GM18951 (cell line): Measurements from ENCODE around the gene KMT2B.
A peak's percentile ranks its signal among the peaks of the same experiment; 100 is the strongest.

Source experiments
- POLR2A ChIP-seq: IDR thresholded peaks from 4 replicates; pipeline ENCODE4 v1.6.1; 2011; ENCODE audit warnings: mild to moderate bottlenecking; ENCODE audit not compliant: insufficient read length, insufficient read depth; ENCODE audit errors: extremely low read depth
- in situ Hi-C: fragments of 300-500 bp; cut with MboI; formaldehyde crosslinking; loops from one replicate; pipeline ENCODE4 v1.12.0; 2022; ENCODE audit warnings: low sequenced_read_pairs, mixed read lengths, inconsistent platforms; ENCODE audit not compliant: unreplicated experiment

The KMT2B gene, protein sequence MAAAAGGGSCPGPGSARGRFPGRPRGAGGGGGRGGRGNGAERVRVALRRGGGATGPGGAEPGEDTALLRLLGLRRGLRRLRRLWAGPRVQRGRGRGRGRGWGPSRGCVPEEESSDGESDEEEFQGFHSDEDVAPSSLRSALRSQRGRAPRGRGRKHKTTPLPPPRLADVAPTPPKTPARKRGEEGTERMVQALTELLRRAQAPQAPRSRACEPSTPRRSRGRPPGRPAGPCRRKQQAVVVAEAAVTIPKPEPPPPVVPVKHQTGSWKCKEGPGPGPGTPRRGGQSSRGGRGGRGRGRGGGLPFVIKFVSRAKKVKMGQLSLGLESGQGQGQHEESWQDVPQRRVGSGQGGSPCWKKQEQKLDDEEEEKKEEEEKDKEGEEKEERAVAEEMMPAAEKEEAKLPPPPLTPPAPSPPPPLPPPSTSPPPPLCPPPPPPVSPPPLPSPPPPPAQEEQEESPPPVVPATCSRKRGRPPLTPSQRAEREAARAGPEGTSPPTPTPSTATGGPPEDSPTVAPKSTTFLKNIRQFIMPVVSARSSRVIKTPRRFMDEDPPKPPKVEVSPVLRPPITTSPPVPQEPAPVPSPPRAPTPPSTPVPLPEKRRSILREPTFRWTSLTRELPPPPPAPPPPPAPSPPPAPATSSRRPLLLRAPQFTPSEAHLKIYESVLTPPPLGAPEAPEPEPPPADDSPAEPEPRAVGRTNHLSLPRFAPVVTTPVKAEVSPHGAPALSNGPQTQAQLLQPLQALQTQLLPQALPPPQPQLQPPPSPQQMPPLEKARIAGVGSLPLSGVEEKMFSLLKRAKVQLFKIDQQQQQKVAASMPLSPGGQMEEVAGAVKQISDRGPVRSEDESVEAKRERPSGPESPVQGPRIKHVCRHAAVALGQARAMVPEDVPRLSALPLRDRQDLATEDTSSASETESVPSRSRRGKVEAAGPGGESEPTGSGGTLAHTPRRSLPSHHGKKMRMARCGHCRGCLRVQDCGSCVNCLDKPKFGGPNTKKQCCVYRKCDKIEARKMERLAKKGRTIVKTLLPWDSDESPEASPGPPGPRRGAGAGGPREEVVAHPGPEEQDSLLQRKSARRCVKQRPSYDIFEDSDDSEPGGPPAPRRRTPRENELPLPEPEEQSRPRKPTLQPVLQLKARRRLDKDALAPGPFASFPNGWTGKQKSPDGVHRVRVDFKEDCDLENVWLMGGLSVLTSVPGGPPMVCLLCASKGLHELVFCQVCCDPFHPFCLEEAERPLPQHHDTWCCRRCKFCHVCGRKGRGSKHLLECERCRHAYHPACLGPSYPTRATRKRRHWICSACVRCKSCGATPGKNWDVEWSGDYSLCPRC (N-terminal part only)

DNA sequence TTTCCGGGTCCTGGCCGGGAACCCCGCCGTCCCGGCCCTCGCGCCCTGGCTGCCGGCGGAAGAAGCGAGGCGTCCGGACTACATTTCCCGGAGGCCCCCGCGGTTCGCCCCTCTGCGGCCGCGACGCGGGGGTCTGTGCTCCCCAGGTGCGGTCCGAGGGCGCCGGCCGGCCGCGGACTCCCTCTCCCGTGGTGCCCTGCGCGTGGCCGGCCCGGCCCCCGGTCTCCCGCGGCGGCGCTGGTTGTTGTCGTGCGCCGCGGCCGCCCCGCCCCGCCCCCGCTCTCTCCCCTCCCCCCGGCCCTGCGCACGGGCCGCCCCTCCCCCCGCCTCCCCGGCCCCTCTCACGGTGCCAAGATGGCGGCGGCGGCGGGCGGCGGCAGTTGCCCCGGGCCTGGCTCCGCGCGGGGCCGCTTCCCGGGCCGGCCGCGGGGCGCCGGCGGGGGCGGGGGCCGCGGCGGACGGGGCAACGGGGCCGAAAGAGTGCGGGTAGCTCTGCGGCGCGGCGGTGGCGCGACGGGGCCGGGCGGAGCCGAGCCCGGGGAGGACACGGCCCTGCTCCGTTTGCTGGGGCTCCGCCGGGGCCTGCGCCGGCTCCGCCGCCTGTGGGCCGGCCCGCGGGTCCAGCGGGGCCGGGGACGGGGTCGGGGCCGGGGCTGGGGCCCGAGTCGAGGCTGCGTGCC, at the start of gene KMT2B:
TSS of gene KMT2B (plus strand) at position 339 of the 680 bp plus-strand sequence. CDS start at position 355, 16 bp downstream.
- in situ Hi-C loops: no loop called here
- peak; percentile 69 for TF ChIP-seq POLR2A

DNA sequence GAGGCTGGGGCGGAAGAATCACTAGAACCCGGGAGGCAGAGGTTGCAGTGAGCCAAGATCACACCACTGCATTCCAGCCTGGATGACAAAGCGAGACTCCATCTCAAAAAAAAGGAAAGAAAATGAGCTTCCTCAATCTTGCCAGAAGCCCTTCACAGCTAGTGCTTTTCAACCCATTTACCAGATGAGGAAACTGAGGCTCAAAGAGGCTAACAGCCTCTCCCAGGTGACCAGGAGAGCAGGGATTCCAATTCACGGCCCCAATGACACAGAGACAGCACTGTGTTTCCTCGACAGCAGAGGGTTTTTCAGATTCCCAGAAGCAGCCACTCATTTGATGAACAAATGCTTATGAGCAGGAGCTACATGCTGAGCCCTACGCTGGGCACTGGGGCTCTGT, 48.2 kb upstream of the KMT2B start:
- no peak for TF ChIP-seq POLR2A
- in situ Hi-C loops: no loop called here

DNA sequence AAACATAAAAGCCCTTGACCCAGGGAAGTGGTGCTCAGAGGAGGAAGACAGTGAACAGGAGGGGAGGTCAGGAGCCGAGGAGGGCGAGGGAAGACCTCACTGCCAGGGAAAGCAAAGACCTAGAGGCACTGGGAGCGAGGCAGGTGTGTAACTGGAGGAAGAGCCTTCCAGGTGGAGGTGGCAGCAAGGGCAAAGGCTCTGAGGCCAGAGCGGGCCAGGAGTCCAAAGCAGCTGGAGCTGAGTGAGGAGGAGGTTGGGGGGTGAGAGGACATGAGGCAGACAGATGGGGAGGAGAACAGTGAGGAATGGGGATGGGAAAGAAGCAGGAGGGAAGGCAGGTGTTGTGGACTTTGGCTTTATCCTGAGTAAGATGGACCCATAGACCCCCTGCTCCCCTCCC, 47.8 kb upstream of the KMT2B start:
- in situ Hi-C loops: no loop called here
- TF ChIP-seq POLR2A: no peak

DNA sequence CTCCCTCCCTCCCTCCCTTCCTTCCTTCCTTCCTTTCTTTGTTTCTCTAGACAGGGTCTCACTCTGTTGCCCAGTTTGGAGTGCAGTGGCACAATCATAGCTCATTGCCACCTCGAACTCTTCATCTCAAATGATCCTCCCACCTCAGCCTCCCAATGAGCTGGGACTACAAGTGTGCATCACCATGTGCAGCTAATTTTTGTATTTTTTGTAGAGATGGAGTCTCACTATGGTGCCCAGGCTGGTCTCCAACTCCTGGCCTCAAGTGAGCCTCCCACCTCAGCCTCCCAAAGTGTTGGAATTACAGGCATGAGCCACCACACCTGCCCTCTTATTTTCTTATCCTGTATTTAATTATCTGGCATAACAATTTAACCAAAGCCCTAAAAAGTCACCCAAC, 47.1 kb upstream of the KMT2B start:
- in situ Hi-C loops: no loop called here
- TF ChIP-seq POLR2A: no peak

DNA sequence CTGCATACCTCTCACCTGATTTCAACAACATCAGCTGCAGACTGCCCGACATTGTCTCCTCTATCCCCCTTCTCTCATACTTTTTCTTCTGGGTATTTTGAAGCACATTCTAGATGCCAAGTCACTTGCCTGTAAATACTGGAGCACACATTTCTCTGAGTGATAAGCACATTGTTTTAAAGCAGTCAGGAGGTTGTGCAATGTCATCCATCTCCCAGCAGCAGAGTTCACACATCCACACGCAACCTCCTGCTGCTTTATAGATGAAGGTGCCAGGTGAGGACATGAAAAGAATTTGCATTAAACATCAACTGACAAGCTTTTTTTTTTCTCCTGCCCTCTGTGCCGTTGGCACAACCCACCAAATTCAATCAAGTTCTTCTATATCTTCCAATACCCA, 46.0 kb upstream of the KMT2B start:
- in situ Hi-C loops: no loop called here
- TF ChIP-seq POLR2A: no peak

DNA sequence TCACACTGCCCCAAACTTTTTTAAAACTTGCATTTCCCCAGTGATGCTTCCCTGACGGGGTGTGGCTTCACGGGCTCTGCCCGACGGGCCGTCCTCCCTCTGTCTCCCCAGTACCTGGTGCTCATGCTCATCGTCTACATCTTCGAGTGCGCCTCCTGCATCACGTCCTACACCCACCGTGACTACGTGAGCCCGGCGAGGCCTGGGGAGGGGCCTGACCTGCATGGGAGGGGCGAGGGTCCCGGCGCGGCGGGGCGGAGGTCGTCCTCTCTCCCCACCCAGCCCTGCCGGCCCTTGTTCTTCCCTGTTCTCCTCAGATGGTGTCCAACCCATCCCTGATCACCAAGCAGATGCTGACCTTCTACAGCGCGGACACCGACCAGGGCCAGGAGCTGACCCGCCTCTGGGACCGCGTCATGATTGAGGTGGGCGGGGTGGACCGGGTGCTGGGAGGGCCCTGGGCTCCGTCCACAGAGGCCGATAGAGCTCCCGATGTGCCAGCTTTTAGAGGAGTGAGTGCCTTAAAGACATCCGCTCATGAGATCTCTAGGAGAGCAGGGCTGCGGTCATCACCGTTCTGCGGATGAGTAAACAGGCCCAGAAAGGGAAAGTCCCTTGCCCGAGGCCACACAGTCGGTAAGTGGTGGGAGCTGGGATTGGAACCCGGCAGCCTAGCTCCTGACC, 44.5 kb upstream of the KMT2B start:
- in situ Hi-C loops: no loop called here
- TF ChIP-seq POLR2A: no peak

DNA sequence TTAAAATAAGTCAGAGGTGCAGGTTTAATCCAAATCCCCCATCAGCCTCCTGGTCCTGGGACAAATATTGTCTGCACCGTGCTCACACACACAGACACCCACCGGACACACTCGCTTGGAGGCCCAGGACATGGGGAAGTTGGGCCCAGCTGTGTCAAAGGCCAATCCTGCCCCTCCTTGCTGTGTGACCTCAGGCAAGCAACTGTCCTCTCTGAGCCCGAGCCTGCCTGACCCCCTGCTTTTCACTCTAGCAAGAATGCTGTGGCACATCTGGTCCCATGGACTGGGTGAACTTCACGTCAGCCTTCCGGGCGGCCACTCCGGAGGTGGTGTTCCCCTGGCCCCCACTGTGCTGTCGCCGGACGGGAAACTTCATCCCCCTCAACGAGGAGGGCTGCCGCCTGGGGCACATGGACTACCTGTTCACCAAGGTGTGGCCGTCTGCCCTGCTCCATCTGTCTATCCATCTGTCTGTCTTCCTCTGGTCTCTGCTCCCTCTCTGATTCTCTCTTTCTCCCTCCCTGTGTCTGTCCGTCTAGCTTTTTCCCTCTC, 42.1 kb upstream of the KMT2B start:
- in situ Hi-C loops: no loop called here
- no peak for TF ChIP-seq POLR2A

DNA sequence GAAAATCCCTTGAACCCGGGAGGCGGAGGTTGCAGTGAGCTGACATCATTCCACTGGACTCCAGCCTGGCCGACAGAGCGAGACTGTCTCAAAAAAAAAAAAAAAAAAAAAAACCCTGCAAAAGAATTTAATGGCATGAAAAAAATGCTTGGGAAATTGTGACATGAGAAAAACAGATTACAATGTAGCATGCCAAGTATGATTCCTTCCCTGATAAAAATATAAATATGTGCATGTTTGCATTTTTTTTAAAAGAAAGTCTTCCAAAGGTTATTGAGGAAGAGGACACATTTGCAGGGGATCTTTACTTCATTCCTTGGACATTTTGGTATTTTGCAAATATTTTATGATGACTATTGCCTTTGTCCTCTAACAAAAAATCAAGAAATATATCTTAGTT, 28.0 kb upstream of the KMT2B start:
- no peak for TF ChIP-seq POLR2A
- in situ Hi-C loops: loop anchor here (10.0 kb wide), 1 partner anchor 245 kb away; the partner anchor contains the start of gene LRFN3

DNA sequence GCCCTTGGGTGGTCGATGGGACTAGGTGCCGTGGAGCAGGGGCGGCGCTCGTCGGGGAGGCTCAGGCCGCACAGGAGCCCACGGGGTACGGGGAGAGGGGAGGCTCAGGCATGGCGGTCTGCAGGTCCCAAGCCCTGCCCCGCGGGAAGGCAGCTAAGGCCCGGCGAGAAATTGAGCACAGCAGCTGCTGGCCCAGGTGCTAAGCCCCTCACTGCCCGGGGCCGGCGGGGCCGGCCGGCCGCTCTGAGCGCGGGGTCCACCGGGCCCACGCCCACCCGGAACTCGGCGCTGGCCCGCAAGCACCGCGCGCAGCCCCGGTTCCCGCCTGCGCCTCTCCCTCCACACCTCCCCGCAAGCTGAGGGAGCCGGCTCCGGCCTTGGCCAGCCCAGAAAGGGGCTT, 26.7 kb upstream of the KMT2B start:
- in situ Hi-C loops: loop anchor here (10.0 kb wide), 1 partner anchor 244 kb away; the partner anchor contains the start of gene LRFN3

DNA sequence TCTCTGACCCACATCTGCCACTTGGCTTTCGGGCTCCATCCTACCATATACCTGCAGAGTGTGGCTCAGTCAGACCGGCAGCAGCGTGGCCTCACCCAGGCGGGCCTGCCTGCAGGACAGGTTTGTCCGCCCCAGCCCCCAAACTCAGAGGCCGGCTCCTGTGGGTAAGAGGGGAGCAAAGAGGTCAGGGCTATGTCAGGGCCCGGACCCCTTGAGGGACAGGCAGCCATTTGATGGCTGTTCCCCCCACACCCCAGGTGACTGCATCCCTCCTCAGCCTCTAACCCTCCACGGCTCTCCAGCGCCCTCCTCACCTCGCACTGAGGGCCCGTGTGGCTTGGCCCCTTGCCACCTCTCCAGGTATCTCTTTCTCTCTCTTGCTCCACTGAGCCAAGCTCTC, 25.8 kb upstream of the KMT2B start:
- in situ Hi-C loops: loop anchor here (10.0 kb wide), 1 partner anchor 243 kb away; the partner anchor contains the start of gene LRFN3

DNA sequence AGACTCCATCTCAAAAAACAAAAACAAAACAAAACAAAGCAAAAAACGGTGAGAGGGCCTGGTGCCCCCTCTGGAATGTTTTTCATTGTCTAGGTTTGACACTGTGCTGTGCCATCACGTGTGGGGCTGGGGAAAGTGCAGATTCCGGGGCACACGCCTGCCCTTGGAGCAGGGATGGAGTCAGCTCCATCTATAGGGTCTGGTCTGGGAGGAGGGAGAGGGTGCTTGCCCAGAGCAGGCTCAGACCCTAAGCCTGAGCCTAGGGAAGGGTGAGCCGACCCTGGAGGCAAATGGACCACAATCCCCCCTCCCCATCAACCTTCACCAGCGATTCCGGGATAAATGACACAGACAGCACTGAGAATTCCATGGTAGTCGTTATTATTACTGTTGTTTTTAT, 24.4 kb upstream of the KMT2B start:
- in situ Hi-C loops: loop anchor here (10.0 kb wide), 1 partner anchor 241 kb away; the partner anchor contains the start of gene LRFN3
- no peak for TF ChIP-seq POLR2A

More for the DNA sequence above, 25.8 kb upstream of the KMT2B start:
- TF ChIP-seq POLR2A: no peak

DNA sequence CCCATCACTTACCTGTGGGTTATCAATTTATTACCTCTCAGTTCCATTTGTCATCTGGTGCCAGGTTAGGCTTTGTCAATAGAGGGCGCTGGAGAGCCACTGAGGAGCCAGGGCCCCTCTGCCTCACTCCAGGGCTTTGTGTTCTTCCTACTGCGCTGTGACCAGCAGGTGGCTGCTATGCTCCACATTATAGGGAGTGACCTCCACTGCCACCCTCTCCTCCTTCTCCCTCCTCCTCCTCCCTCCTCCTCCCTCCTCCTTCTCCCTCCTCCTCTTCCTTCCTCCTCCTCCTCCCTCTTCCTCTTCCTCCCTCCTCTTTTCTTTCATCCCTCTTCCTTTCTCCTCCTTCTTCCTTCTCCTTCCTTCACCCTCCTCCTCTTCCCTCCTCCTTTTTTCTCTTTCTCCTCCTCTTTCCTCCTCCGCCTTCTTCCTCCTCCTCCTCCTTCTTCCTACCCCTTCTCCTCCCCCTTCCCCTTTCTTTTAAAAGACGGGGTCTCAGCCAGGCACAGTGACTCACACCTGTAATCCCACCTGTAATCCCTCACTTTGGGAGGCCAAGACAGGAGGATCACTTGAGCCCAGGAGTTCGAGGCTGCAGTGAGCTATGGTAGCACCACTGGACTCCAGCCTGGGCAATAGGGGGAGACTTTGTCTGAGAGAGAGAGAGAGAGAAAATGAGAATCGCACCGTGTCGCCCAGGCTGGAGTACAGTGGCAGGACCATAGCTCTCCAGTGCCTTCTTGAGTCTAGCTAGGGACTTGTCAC, 23.8 kb upstream of the KMT2B start:
- in situ Hi-C loops: loop anchor here (10.0 kb wide), 1 partner anchor 241 kb away; the partner anchor contains the start of gene LRFN3
- TF ChIP-seq POLR2A: no peak
